Activated CD8-positive, alpha-beta memory T cell treated with anti-CD3 and anti-CD28 coated beads, Interleukin-2, amount 50 U/mL, for 24 hours (primary cell): ENCODE measurements around the gene KRT72.
"Not testable (repeated sequence)": the region's sequence is repeated elsewhere in the genome, so short reads cannot be mapped to it uniquely, and the experiment has no call there.

Source experiments
- DNase-seq: peaks from one replicate; pipeline ENCODE4 v3.0.0-alpha.2; 2020; ENCODE audit errors: extremely low read depth

KRT72 gene

GRCh38 chr12:52606581-52607218, 5.4 kb upstream of the KRT72 start:
- no peak for DNase-seq

GRCh38 chr12:52606096-52606495, 4.8 kb upstream of the KRT72 start:
- DNase-seq = no peak

GRCh38 chr12:52605542-52605941, 4.3 kb upstream of the KRT72 start:
- DNase-seq = no peak

GRCh38 chr12:52604859-52605258, 3.6 kb upstream of the KRT72 start:
- no peak for DNase-seq

GRCh38 chr12:52603314-52603713, 2.1 kb upstream of the KRT72 start:
- DNase-seq = no peak

- no peak for DNase-seq
These were observed 1.3 kb upstream of the KRT72 start for GRCh38 chr12:52602552-52602951.

- no peak for DNase-seq
These were observed 408 bp upstream of the KRT72 start for GRCh38 chr12:52601671-52602070.

GRCh38 chr12:52600475-52600874, 788 bp downstream of the KRT72 start:
- no peak for DNase-seq

- DNase-seq = no peak
These were observed 1.2 kb downstream of the KRT72 start for GRCh38 chr12:52600071-52600470.

GRCh38 chr12:52598966-52599365, 2.3 kb downstream of the KRT72 start:
- no peak for DNase-seq

- not testable (repeated sequence) for DNase-seq
These were observed 7.0 kb downstream of the KRT72 start for GRCh38 chr12:52594237-52594636.

GRCh38 chr12:52591521-52591920, 9.7 kb downstream of the KRT72 start:
- DNase-seq = no peak

- no peak for DNase-seq
These were observed 11.2 kb downstream of the KRT72 start for GRCh38 chr12:52590021-52590420.

- DNase-seq = no peak
These were observed 13.7 kb downstream of the KRT72 start for GRCh38 chr12:52587563-52587962.

- DNase-seq = no peak
These were observed 15.3 kb downstream of the KRT72 start for GRCh38 chr12:52585946-52586345.

GRCh38 chr12:52585066-52585465, 16.2 kb downstream of the KRT72 start:
- no peak for DNase-seq

GRCh38 chr12:52584156-52584682, 17.0 kb downstream of the KRT72 start:
- no peak for DNase-seq

- peak; percentile 38 for DNase-seq
These were observed 18.2 kb downstream of the KRT72 start for GRCh38 chr12:52582971-52583456.

GRCh38 chr12:52582486-52582885, 18.8 kb downstream of the KRT72 start:
- DNase-seq = no peak

GRCh38 chr12:52581481-52581880, 19.8 kb downstream of the KRT72 start:
- no peak for DNase-seq

GRCh38 chr12:52581066-52581465, 20.2 kb downstream of the KRT72 start:
- DNase-seq = no peak

- DNase-seq = no peak
These were observed 20.8 kb downstream of the KRT72 start for GRCh38 chr12:52580496-52580895.

- no peak for DNase-seq
These were observed 21.5 kb downstream of the KRT72 start for GRCh38 chr12:52579468-52580465.
